Uterus (tissue), 2 donors: ENCODE data around the gene AGBL1.

ENCODE experiments used
- POLR2A ChIP-seq, 2 donors: fragments of 450-650 bp; IDR thresholded peaks; one replicate each; pipeline ENCODE4 v1.6.1; 2016; ENCODE audit warnings: antibody characterized with exemption in 2 of 2, mild to moderate bottlenecking in 1 of 2, moderate library complexity in 1 of 2
- TF ChIP-seq, protein P1 (sequence below), 4 experiments: fragments of 200-600 bp in 2 of 4; fragments of 450-650 bp in 2 of 4; sonication (generic) in 2 of 4; IDR thresholded peaks; one replicate each; pipeline ENCODE4 v1.5.1; 2016 to 2019; ENCODE audit warnings: antibody characterized with exemption in 4 of 4, mild to moderate bottlenecking in 2 of 4, moderate library complexity in 1 of 4

DNA sequence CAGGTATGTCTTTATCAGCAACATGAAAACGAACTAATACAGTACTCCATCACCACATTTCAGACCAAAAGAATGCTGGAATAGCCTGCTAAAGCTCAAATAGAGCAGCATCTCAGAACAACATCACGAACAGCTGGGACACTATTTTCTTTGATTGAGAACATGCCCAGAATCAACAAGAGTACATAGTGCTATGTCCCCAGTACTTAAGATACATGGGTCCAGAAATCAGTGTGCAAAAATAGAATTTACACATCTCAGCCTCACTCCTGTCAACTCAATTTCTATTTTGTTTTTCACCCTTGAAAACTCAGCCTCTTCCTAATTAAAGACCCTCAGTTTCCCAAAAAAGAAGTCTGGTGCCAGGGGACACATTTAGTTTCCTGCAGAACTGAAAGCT is 753.9 kb downstream of the AGBL1 start:
- TF ChIP-seq, protein P1, sequence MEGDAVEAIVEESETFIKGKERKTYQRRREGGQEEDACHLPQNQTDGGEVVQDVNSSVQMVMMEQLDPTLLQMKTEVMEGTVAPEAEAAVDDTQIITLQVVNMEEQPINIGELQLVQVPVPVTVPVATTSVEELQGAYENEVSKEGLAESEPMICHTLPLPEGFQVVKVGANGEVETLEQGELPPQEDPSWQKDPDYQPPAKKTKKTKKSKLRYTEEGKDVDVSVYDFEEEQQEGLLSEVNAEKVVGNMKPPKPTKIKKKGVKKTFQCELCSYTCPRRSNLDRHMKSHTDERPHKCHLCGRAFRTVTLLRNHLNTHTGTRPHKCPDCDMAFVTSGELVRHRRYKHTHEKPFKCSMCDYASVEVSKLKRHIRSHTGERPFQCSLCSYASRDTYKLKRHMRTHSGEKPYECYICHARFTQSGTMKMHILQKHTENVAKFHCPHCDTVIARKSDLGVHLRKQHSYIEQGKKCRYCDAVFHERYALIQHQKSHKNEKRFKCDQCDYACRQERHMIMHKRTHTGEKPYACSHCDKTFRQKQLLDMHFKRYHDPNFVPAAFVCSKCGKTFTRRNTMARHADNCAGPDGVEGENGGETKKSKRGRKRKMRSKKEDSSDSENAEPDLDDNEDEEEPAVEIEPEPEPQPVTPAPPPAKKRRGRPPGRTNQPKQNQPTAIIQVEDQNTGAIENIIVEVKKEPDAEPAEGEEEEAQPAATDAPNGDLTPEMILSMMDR (IDR thresholded peaks at IDR 0.05) = no peak
- TF ChIP-seq POLR2A (IDR thresholded peaks at IDR 0.05) = no peak
